ENCODE data around the gene DNAJC5. TPM values are rescaled to one million over a fixed set of nuclear protein-coding genes. Genes with fewer than 3 reads are reported as not detected.

DNAJC5 gene
- total and polyA plus RNA-seq, 2 donors (not counting 3 experiments of a cell fraction or from before 2014, with no cell fraction given): 44.7 to 60.3 TPM

GRCh38 chr20:63895952-63896263, 982 bp downstream of the DNAJC5 start:
- peak overlapping the region; percentile 96 for H3K4me2 ChIP-seq (ENCODE audit: insufficient read depth, low read length)
- peak overlapping the region; percentile 72 for H3K9ac ChIP-seq (replicated peaks; ENCODE audit: extremely low read depth, insufficient read depth, low read length)
- intact Hi-C loops (cut with micrococcal nuclease) (loop anchor here (10.0 kb wide), 1 partner anchor 159 kb away; no protein-coding TSS in a partner anchor), dilution Hi-C loops (cut with MboI; ENCODE audit: extremely low pct_ligation_motif_present, low sequenced_read_pairs) (no loop called here)
- no peaks in the 10 kb centered on the region for H3K27me3 ChIP-seq (ENCODE audit: control insufficient read depth in 2 of 2, insufficient read depth in 2 of 2, low read length in 2 of 2)
- peaks cover 16% of the 10 kb centered on the region for H4K20me1 ChIP-seq (replicated peaks; ENCODE audit: control insufficient read depth, extremely low read depth, insufficient read depth, low read length)
- peaks cover 5 to 15% of the 10 kb centered on the region in 2 experiments for H3K36me3 ChIP-seq (ENCODE audit: control insufficient read depth in 2 of 2, extremely low read depth in 1 of 2, insufficient read depth in 2 of 2, low read length in 2 of 2)
- H3K9me3 ChIP-seq (replicated peaks; ENCODE audit: control insufficient read depth, insufficient read depth, low read length): no peaks in the 10 kb centered on the region
- peak overlapping the region; percentile 67 to 98 (median 86) for H3K4me3 ChIP-seq (replicated peaks in 1 of 3; ENCODE audit: insufficient read depth in 1 of 3, low read depth in 1 of 3, low read length in 3 of 3)
- FAIRE-seq: peak; percentile 76
- peak overlapping the region; percentile 66 for H3K27ac ChIP-seq (ENCODE audit: insufficient read depth, low read depth, low read length)
- no peak for DNase-seq (ENCODE audit: low read depth, low spot score)
- H2AFZ ChIP-seq (ENCODE audit: low read depth, low read length): no peak overlapping the region
- peaks cover 14% of the 10 kb centered on the region for H3K4me1 ChIP-seq (ENCODE audit: control insufficient read depth, extremely low read depth, insufficient read depth, low read length)
- POLR2A ChIA-PET: no interaction called here
- H3K9me1 ChIP-seq (replicated peaks; ENCODE audit: control insufficient read depth, extremely low read depth, insufficient read depth, low read length): no peaks in the 10 kb centered on the region
- TF ChIP-seq JUN (IDR thresholded peaks at IDR 0.05; ENCODE audit: borderline replicate concordance, insufficient read depth, insufficient read length, low read depth): no peak
- TF ChIP-seq MAX (IDR thresholded peaks at IDR 0.05; ENCODE audit: insufficient read depth, insufficient read length): no peak
- TF ChIP-seq GATA2 (IDR thresholded peaks at IDR 0.05; ENCODE audit: insufficient read depth, insufficient read length, low read depth, low read length): no peak
- no peak for TF ChIP-seq POLR2A (IDR thresholded peaks at IDR 0.05; ENCODE audit: low read depth, low read length)
- no peak for TF ChIP-seq MYC (IDR thresholded peaks at IDR 0.05; ENCODE audit: low read depth, low read length)
- TF ChIP-seq POLR2AphosphoS5 (IDR thresholded peaks at IDR 0.05; ENCODE audit: insufficient read depth, low read depth, low read length): peak; percentile 11
- TF ChIP-seq EZH2 (IDR thresholded peaks at IDR 0.05; ENCODE audit: borderline replicate concordance, low read depth, low read length, severe bottlenecking): no peak
- CTCF ChIA-PET: interaction anchor here (0.7 to 1.3 kb wide), 10 partner anchors 14 to 188 kb away, joined by 3 to 6 read pairs (median 3); partner anchors contain the start of genes ARFRP1, PRPF6, SAMD10 and TPD52L2
- BruUV-seq (replicated peaks): no TSS peak
- H3K79me2 ChIP-seq (ENCODE audit: control insufficient read depth, insufficient read depth, low read length): peaks cover 56% of the 10 kb centered on the region
